ENCODE measurements around the gene FNBP1. TPM values are rescaled to one million over a fixed set of nuclear protein-coding genes. Genes with fewer than 3 reads are reported as not detected.

FNBP1 gene
- total and polyA plus RNA-seq, 2 donors (not counting 1 experiment from before 2014, with no cell fraction given) = 20.8 to 44.3 TPM

DNA sequence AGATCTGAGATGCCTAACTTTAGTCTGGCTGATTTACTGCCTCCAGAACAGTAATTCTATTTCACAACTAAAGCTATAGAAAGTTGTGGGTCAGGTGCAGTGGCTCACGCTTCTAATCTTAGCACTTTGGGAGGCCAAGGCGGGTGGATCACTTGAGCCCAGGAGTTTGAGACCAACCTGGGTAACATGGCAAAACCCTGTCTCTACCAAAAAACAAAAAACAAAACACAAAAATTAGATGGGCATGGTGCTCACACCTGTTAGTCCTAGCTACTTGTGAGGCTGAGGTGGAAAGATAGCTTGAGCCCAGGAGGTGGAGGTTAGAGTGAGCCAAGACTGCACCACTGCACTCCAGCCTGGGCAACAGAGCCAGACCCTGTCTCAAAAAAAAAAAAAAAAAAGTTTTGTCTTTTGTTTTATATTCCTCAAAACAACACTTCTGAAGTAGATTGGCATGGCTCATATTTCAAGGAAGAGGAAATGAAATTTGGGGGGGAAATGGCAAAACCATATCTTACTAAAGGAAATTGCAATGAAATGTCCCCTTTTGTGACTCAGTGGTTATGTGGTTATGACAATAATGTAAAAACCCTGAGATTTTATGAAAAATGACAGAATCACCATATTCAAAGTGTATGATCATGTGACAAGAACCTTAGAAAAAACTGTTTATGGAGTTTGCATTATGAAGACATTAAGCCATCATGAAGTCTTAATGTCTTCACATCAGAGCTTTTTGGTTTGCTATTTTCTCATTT lies 16.2 kb downstream of the FNBP1 start:
- no peak for TF ChIP-seq CTCF (conservative IDR thresholded peaks at IDR 0.05 in 1 of 2, IDR thresholded peaks at IDR 0.05 in 1 of 2; ENCODE audit: low read depth in 1 of 2, low read length in 2 of 2)
- TF ChIP-seq EZH2 (IDR thresholded peaks at IDR 0.05; ENCODE audit: low read length, missing control alignments) = no peak

DNA sequence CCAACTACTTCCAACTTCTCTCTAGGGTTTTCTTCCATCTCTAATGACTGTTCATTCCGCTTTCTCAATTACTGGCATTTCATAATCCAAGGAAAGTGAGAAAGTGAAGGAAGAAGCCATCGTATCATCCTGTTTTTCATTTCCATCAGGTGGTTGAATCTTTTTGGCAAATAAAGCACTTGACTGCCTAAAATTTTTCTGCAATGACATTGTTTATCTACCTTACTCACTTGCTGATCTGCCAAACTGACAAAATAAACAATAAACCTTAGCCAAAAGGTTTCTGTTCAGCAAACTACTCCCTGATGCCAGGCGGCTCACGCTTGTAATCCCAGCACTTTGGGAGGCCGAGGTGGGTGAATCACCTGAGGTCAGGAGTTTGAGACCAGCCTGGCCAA lies 18.4 kb downstream of the FNBP1 start:
- Histone ChIP-seq H2AFZ (ENCODE audit: low read length) (no peak overlapping the region), H3K36me3 (ENCODE audit: control insufficient read depth, insufficient read depth, low read length) (no peaks in the 10 kb centered on the region), H3K4me2 (ENCODE audit: extremely low read depth, insufficient read depth, low read length) (no peak overlapping the region), H3K9me3 (ENCODE audit: control insufficient read depth, insufficient read depth, low read depth, low read length) (no peaks in the 10 kb centered on the region), H4K20me1 (ENCODE audit: control insufficient read depth, extremely low read depth, insufficient read depth, low read length) (no peaks in the 10 kb centered on the region), H3K4me1 (ENCODE audit: control insufficient read depth, extremely low read depth, insufficient read depth, low read length) (no peaks in the 10 kb centered on the region), H3K9ac (ENCODE audit: insufficient read depth, low read length) (no peak overlapping the region), H3K27me3 (ENCODE audit: control insufficient read depth, insufficient read depth, low read length) (no peaks in the 10 kb centered on the region), H3K4me3 (replicated peaks in 1 of 4; ENCODE audit: control extremely low read depth in 1 of 4, insufficient read depth in 1 of 4, low read depth in 3 of 4, low read length in 4 of 4) (no peak overlapping the region), H3K27ac (ENCODE audit: insufficient read depth, low read length) (no peak overlapping the region), H3K79me2 (ENCODE audit: control insufficient read depth, insufficient read depth, low read length) (peaks cover 8% of the 10 kb centered on the region)
- TF ChIP-seq CTCF (conservative IDR thresholded peaks at IDR 0.05 in 1 of 2, IDR thresholded peaks at IDR 0.05 in 1 of 2; ENCODE audit: low read depth in 1 of 2, low read length in 2 of 2) (no peak), EZH2 (IDR thresholded peaks at IDR 0.05; ENCODE audit: low read length, missing control alignments) (no peak)
- peak in 1 of 2 donors; percentile 70 for DNase-seq (ENCODE audit: low read depth in 2 of 2)

More for the DNA sequence above, 16.2 kb downstream of the FNBP1 start:
- H4K20me1 ChIP-seq (ENCODE audit: control insufficient read depth, extremely low read depth, insufficient read depth, low read length) = no peaks in the 10 kb centered on the region
- no peaks in the 10 kb centered on the region for H3K9me3 ChIP-seq (ENCODE audit: control insufficient read depth, insufficient read depth, low read depth, low read length)
- H3K27me3 ChIP-seq (ENCODE audit: control insufficient read depth, insufficient read depth, low read length) = no peaks in the 10 kb centered on the region
- H2AFZ ChIP-seq (ENCODE audit: low read length) = no peak overlapping the region
- H3K4me1 ChIP-seq (ENCODE audit: control insufficient read depth, extremely low read depth, insufficient read depth, low read length) = no peaks in the 10 kb centered on the region
- DNase-seq (ENCODE audit: low read depth in 2 of 2) = no peak
- no peak overlapping the region for H3K27ac ChIP-seq (ENCODE audit: insufficient read depth, low read length)
- no peak overlapping the region for H3K4me3 ChIP-seq (replicated peaks in 1 of 4; ENCODE audit: control extremely low read depth in 1 of 4, insufficient read depth in 1 of 4, low read depth in 3 of 4, low read length in 4 of 4)
- H3K36me3 ChIP-seq (ENCODE audit: control insufficient read depth, insufficient read depth, low read length) = no peaks in the 10 kb centered on the region
- H3K79me2 ChIP-seq (ENCODE audit: control insufficient read depth, insufficient read depth, low read length) = peaks cover 12% of the 10 kb centered on the region
- no peak overlapping the region for H3K9ac ChIP-seq (ENCODE audit: insufficient read depth, low read length)
- H3K4me2 ChIP-seq (ENCODE audit: extremely low read depth, insufficient read depth, low read length) = no peak overlapping the region

DNA sequence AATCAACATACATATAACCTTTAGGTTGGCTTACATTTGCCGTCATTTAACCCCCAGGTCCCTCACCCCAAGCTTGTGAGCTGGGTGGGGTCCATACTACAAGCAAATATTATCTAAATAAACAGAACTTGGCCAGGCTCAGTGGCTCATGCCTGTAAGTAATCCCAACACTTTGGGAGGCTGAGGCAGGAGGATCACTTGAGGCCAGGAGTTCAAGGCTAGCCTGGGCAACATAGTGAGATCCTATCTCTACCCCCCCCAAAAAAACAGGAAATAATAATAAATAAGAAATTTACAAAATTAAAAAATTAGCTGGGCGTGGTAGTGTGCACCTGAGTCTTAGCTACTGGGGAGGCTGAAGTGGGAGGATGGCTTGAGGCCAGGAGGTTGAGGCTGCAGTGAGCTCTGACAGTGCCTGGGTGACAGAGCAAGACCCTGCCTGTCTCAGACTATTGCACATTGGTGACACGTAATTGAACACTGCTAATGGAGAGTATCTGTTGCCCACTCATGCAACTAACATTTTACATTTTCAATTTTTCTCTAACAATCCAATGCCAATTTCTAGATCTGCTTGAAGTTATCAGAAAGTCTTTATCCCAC lies 18.9 kb downstream of the FNBP1 start:
- no peak for TF ChIP-seq EZH2 (IDR thresholded peaks at IDR 0.05; ENCODE audit: low read length, missing control alignments)
- no peak for TF ChIP-seq CTCF (conservative IDR thresholded peaks at IDR 0.05 in 1 of 2, IDR thresholded peaks at IDR 0.05 in 1 of 2; ENCODE audit: low read depth in 1 of 2, low read length in 2 of 2)
- H3K4me3 ChIP-seq (replicated peaks in 1 of 4; ENCODE audit: control extremely low read depth in 1 of 4, insufficient read depth in 1 of 4, low read depth in 3 of 4, low read length in 4 of 4) = no peak overlapping the region
- H3K9me3 ChIP-seq (ENCODE audit: control insufficient read depth, insufficient read depth, low read depth, low read length) = no peaks in the 10 kb centered on the region
- H3K79me2 ChIP-seq (ENCODE audit: control insufficient read depth, insufficient read depth, low read length) = peaks cover 6% of the 10 kb centered on the region
- no peaks in the 10 kb centered on the region for H4K20me1 ChIP-seq (ENCODE audit: control insufficient read depth, extremely low read depth, insufficient read depth, low read length)
- H3K4me2 ChIP-seq (ENCODE audit: extremely low read depth, insufficient read depth, low read length) = no peak overlapping the region
- no peak overlapping the region for H3K9ac ChIP-seq (ENCODE audit: insufficient read depth, low read length)
- DNase-seq (ENCODE audit: low read depth in 2 of 2) = no peak
- no peaks in the 10 kb centered on the region for H3K27me3 ChIP-seq (ENCODE audit: control insufficient read depth, insufficient read depth, low read length)
- no peak overlapping the region for H2AFZ ChIP-seq (ENCODE audit: low read length)
- H3K27ac ChIP-seq (ENCODE audit: insufficient read depth, low read length) = no peak overlapping the region
- H3K4me1 ChIP-seq (ENCODE audit: control insufficient read depth, extremely low read depth, insufficient read depth, low read length) = no peaks in the 10 kb centered on the region
- no peaks in the 10 kb centered on the region for H3K36me3 ChIP-seq (ENCODE audit: control insufficient read depth, insufficient read depth, low read length)

Measured in fibroblast of lung (primary cell).